HPDE6-E6E7 (cell line): Measurements from ENCODE around the gene PACSIN1.
A peak's percentile ranks its signal among the peaks of the same experiment; 100 is the strongest.
"Not testable (repeated sequence)": the region's sequence is repeated elsewhere in the genome, so short reads cannot be mapped to it uniquely, and the experiment has no call there.

Source experiments
- DNase-seq: peaks from one replicate; pipeline ENCODE4 v3.0.0; 2011; ENCODE audit warnings: missing footprints; ENCODE audit errors: extremely low spot score

The PACSIN1 gene

GRCh38 chr6:34457742-34458735 lies 7.8 kb upstream of the PACSIN1 start:
- DNase-seq, result no peak

GRCh38 chr6:34459899-34460593 lies 5.8 kb upstream of the PACSIN1 start:
- peak; percentile 43 for DNase-seq

- peak; percentile 32 for DNase-seq
Measured at GRCh38 chr6:34460796-34461507, 4.9 kb upstream of the PACSIN1 start.

GRCh38 chr6:34462010-34462409 lies 3.9 kb upstream of the PACSIN1 start:
- DNase-seq, result no peak

GRCh38 chr6:34462551-34462971 lies 3.3 kb upstream of the PACSIN1 start:
- no peak for DNase-seq

GRCh38 chr6:34463299-34463698 lies 2.6 kb upstream of the PACSIN1 start:
- DNase-seq, result no peak

- DNase-seq, result no peak
Measured at GRCh38 chr6:34463849-34464248, 2.0 kb upstream of the PACSIN1 start.

- DNase-seq, result no peak
Measured at GRCh38 chr6:34466242-34467185, 638 bp downstream of the PACSIN1 start.

- DNase-seq, result no peak
Measured at GRCh38 chr6:34468378-34468892, 2.6 kb downstream of the PACSIN1 start.

GRCh38 chr6:34469499-34469898 lies 3.6 kb downstream of the PACSIN1 start:
- DNase-seq, result no peak

GRCh38 chr6:34472425-34472824 lies 6.5 kb downstream of the PACSIN1 start:
- DNase-seq, result no peak

GRCh38 chr6:34473967-34474366 lies 8.1 kb downstream of the PACSIN1 start:
- no peak for DNase-seq

GRCh38 chr6:34474754-34475153 lies 8.9 kb downstream of the PACSIN1 start:
- no peak for DNase-seq

GRCh38 chr6:34475238-34475682 lies 9.4 kb downstream of the PACSIN1 start:
- DNase-seq, result no peak

GRCh38 chr6:34475767-34476328 lies 10.0 kb downstream of the PACSIN1 start:
- no peak for DNase-seq

- DNase-seq, result no peak
Measured at GRCh38 chr6:34476447-34476846, 10.6 kb downstream of the PACSIN1 start.

- no peak for DNase-seq
Measured at GRCh38 chr6:34476921-34477320, 11.0 kb downstream of the PACSIN1 start.

- DNase-seq, result no peak
Measured at GRCh38 chr6:34478796-34479195, 12.9 kb downstream of the PACSIN1 start.

GRCh38 chr6:34483781-34484180 lies 17.9 kb downstream of the PACSIN1 start:
- not testable (repeated sequence) for DNase-seq

GRCh38 chr6:34484391-34484790 lies 18.5 kb downstream of the PACSIN1 start:
- DNase-seq, result no peak
